HG02759 (cell line): ENCODE measurements around the gene NNMT.

Source experiments
- ATAC-seq: cut with Tn5 transposase; IDR thresholded peaks from one replicate; pipeline ENCODE4 v1.9.1; 2021; ENCODE audit warnings: mild to moderate bottlenecking, moderate library complexity; ENCODE audit not compliant: unreplicated experiment

The NNMT gene

GRCh38 chr11:114262681-114263512 is 33.3 kb upstream of the NNMT start:
- ATAC-seq: no peak

GRCh38 chr11:114263513-114264170 is 32.6 kb upstream of the NNMT start:
- ATAC-seq: no peak

GRCh38 chr11:114264381-114264780 is 31.8 kb upstream of the NNMT start:
- ATAC-seq: no peak

GRCh38 chr11:114265122-114265878 is 30.9 kb upstream of the NNMT start:
- no peak for ATAC-seq

- no peak for ATAC-seq
Observed at GRCh38 chr11:114269498-114269897, 26.7 kb upstream of the NNMT start.

GRCh38 chr11:114270531-114271270 is 25.5 kb upstream of the NNMT start:
- no peak for ATAC-seq

- no peak for ATAC-seq
Observed at GRCh38 chr11:114271316-114271715, 24.9 kb upstream of the NNMT start.

GRCh38 chr11:114272311-114272710 is 23.9 kb upstream of the NNMT start:
- no peak for ATAC-seq

- ATAC-seq: no peak
Observed at GRCh38 chr11:114273071-114273470, 23.1 kb upstream of the NNMT start.

- no peak for ATAC-seq
Observed at GRCh38 chr11:114273890-114274635, 22.1 kb upstream of the NNMT start.

GRCh38 chr11:114274637-114275036 is 21.6 kb upstream of the NNMT start:
- no peak for ATAC-seq

- no peak for ATAC-seq
Observed at GRCh38 chr11:114275280-114275679, 20.9 kb upstream of the NNMT start.

GRCh38 chr11:114276077-114276476 is 20.1 kb upstream of the NNMT start:
- no peak for ATAC-seq

GRCh38 chr11:114277637-114278341 is 18.4 kb upstream of the NNMT start:
- no peak for ATAC-seq

- no peak for ATAC-seq
Observed at GRCh38 chr11:114278342-114279065, 17.7 kb upstream of the NNMT start.

GRCh38 chr11:114279792-114280546 is 16.2 kb upstream of the NNMT start:
- no peak for ATAC-seq

- no peak for ATAC-seq
Observed at GRCh38 chr11:114280696-114281095, 15.5 kb upstream of the NNMT start.

GRCh38 chr11:114281388-114281956 is 14.7 kb upstream of the NNMT start:
- no peak for ATAC-seq
